HG03432 (cell line): ENCODE results near the gene GNAT3.

Source experiments
- ATAC-seq: cut with Tn5 transposase; IDR thresholded peaks from one replicate; pipeline ENCODE4 v1.9.1; 2021; ENCODE audit warnings: mild to moderate bottlenecking, moderate library complexity; ENCODE audit not compliant: unreplicated experiment

GNAT3 gene

DNA sequence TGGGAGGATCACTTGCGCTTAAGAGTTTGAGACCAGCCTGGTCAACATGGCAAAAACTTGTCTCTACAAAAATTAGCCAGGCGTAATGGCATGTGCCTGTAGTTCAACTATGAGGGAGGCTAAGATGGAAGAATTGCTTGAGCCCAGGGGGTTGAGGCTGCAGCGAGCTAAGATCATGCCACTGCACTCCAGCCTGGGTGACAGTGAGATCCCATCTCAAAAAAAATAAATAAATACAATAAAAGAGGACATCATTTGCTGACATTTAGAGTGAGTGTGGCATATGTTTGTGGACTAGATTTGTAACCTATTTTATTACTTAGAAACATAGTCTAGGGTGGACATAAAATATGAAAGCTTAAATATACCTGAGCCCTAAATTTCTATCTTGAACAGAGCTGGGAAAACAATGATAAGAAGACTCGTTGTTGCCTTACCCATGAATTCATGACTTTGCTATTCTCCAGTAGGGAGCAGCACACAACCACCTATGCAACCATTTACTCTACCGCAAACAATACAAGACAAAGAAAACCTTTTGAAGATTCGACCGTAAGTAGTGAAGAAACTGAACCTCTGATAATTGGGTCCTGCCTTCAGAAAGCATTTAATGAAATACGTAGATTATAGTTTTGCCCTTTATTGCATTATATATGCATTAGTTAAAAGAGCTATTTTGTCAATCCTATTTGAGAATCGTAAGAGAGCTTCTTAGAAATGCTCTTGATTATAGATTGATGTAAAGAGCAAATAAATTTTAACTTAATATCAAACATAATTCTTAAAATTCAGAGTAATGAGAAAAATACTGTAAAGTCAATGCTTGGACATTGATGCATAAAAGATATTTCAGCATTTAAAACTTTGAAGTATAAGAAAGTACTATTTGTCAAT lies 83.5 kb downstream of the GNAT3 start:
- peak; percentile 68 for ATAC-seq

DNA sequence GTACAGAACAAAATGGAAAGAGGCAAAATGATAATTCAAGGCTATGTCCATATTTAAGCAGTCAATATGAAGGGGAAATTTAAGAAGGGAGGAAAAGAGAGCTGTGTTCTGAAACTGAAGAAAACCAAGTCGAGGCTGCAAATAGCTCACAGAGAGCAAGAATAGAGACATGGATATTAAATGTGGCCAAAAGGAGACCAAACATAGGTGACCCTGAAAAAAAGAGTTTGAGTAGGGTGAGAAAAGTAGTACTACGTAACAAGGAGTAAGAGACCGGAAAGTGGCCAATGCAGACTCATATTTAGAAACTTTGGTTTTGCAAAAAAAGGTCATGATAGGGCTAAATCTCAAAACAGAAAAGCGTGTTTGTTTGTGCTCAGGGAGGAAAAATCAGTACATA lies 84.6 kb downstream of the GNAT3 start:
- no peak for ATAC-seq

DNA sequence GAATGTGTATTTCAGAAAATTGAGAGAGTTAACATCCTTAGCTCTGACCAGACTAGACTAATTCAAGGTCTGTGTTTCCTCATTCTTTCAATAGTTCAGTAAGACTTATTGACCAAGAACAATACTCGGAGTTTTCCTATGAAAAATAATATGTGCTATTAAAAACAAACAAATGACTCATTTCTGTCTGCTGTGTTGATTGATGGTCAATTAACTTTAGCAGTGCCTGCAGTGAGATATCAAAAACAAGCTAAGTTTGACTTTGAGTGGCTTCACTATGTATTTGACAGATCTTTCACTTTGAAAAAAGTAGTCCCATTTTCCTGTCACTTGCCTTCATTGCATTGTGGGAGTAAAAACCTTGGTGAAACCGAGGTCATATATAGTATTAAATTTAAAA lies 91.0 kb downstream of the GNAT3 start:
- no peak for ATAC-seq

DNA sequence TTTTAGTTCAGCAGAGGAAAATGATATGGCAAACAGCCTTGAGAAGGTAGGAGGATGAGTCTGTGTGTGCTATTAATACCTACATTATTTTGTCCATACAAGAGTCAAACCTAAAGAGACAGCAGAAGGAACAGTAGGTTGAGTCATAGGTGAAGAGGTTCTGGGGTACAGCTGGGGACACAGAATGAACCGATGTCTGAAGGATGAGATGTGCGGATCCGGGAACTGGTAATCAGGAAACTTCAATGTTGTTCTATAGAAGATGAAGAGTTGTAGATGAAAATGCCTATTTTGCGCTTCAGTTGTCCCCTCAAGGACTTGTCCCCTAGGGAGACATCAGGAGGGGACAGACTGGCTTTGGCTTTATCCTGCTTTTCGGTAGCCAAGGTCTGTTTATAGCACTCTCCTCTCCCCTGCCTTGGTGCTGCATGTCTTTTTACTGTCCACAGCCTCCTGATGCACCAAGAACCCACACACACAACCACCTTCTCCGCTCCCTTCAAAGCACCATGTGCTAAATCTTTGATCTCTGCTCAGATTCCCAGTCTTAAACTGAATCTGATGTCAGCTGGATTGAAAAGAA lies 94.6 kb downstream of the GNAT3 start:
- no peak for ATAC-seq

DNA sequence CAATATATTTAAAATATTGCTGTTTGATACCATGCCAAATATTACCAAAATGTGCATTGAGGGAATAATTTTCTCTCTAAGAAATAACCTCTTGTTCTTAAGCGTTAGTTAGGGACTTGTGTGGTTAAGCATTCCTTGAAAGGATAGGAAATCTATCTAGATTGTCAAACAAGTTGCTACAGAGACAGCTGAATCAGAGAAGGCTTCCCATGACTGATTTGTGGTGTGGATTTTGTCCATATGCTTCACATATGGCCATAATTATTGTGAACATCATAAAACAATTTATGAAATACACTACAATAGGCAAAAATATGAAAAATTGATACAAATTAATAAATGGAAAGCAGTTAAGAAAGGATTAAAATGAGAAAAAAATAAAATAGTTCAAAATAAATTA lies 96.3 kb downstream of the GNAT3 start:
- ATAC-seq, result no peak

DNA sequence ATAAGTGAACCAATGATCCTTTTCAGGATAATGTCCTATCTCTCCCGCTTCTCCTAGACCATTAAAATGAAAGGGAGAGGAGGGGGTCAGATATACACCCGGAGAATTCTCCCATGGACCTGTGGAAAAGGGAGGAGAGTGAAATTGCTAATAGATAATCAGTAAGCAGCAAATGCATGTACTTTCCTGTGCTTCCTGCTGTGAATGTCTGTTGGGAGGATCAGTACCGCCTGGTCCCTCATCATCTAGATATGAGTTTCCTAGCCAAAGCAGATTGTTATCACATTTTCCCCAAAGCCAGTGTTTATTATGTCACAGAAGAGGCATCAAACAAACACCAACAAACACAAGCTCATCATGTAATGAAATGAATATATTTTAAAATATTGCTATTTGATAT lies 96.8 kb downstream of the GNAT3 start:
- no peak for ATAC-seq

DNA sequence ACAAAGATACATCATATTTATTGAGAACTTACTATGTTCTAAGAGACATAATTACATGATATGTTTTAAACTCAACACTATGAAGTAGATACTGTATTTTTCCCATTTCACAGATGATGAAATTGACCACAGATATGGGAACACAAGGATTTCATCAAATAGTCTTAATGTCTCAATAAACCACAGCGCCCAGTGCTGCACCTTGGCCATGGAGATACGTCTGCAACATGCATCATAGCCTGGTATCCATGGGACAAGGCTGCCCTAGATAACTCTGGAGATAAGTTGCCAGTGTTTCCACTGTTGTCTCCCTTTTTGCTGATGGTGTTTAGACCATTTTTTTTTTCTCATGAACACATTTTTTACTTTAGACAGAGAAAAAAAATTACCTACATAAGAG lies 97.5 kb downstream of the GNAT3 start:
- ATAC-seq, result no peak

DNA sequence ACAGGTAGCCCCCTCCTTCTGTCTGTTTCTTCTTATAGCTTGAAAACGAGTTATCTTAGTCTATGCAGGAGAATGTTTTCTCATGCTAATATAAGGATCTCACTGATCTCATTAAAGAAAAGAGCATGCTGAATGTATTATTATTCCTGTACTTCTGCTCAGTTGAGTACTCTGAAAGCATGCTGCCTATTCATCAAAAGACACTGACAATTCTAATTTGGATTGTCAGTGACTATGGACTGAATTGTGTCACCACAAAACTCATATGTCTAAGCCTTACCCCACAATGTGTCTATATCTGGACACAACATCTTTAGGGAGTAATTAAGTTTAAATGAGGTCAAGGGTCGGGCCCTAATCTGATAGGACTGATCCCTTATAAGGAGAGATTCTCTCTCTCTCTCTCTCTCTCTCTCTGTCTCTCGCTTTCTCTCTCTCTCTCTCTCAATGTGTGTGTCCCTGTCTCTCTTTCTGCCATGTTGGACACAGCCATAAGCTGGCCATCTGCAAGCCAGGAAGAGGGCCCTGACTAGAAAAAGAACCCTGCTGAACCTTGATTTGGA lies 98.4 kb downstream of the GNAT3 start:
- no peak for ATAC-seq

DNA sequence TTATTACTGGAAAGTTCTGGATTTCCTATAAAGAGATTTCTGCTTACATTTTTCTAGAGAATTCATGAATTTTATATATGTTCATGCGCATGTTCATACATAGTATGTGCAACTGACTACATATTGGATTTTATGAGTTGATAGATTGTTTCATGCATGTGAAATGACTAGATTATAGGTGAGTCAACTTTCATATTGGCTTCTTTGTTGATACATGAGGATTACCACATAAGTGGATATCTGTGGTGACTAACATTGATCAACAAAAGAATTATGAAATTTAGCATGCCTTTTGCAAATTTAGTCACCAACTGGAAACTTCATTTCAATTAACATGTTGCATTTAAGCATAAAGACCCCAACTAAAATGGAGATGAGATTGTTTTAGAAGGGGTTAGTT lies 99.0 kb downstream of the GNAT3 start:
- no peak for ATAC-seq

DNA sequence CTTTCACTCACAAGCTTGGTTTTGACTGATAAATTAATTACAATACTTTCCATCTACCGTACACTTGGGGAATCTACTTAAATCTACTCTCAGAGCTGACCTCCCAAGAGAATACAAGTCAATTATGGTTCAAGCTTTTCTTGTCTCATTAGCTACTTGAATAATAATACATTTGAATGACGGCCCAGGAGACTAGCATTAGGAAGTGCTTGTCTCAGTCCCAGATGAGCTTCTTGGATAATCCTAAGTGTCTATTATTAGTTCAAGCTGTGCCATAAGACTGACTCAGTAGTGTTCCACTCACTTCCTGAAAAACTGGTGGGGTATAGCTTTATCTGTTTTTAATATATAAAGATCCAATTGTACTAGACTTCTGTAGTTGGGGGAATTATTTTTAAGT lies 100.2 kb downstream of the GNAT3 start:
- no peak for ATAC-seq

DNA sequence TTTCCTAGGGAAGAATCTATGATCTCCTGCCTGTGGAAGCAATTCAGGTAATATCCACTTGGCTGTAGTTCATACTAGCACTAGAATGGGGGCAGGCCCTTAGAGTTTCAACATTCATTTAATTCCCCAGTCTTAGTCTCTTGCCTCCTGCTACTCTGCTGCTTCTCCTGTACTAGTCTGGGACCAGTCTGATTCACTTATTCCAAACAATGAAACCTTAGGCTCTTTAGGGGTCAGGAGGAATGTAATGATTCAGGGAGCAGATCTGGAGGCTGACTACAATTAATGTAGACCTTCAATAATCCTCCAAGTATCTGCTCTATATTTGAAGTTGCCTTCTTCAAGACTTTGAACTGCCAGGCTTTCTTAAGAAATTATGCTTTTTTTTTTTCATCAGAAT lies 101.8 kb downstream of the GNAT3 start:
- ATAC-seq, result no peak
